C4-2B (cell line): Measurements from ENCODE around the gene URI1.

Experiments used
- H3K27ac ChIP-seq: fragments of 450-650 bp; 2 replicates; pipeline ENCODE4 v1.5.1; 2017
- ZFX ChIP-seq: fragments of 450-650 bp; IDR thresholded peaks from 2 replicates; pipeline ENCODE4 v1.6.1; 2017
- TF ChIP-seq, protein P1 (sequence below): fragments of 450-650 bp; conservative IDR thresholded peaks from 2 replicates; pipeline ENCODE4 v1.5.1; 2017; ENCODE audit warnings: mild to moderate bottlenecking

The URI1 gene

GRCh38 chr19:29974701-29975100, 32.7 kb downstream of the URI1 start:
- no peak overlapping the region for H3K27ac ChIP-seq
- no peak for TF ChIP-seq ZFX
- TF ChIP-seq, protein P1, sequence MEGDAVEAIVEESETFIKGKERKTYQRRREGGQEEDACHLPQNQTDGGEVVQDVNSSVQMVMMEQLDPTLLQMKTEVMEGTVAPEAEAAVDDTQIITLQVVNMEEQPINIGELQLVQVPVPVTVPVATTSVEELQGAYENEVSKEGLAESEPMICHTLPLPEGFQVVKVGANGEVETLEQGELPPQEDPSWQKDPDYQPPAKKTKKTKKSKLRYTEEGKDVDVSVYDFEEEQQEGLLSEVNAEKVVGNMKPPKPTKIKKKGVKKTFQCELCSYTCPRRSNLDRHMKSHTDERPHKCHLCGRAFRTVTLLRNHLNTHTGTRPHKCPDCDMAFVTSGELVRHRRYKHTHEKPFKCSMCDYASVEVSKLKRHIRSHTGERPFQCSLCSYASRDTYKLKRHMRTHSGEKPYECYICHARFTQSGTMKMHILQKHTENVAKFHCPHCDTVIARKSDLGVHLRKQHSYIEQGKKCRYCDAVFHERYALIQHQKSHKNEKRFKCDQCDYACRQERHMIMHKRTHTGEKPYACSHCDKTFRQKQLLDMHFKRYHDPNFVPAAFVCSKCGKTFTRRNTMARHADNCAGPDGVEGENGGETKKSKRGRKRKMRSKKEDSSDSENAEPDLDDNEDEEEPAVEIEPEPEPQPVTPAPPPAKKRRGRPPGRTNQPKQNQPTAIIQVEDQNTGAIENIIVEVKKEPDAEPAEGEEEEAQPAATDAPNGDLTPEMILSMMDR = no peak

- TF ChIP-seq, protein P1 = no peak
- TF ChIP-seq ZFX = no peak
- H3K27ac ChIP-seq = no peak overlapping the region
Measured at GRCh38 chr19:29976151-29976943, 34.3 kb downstream of the URI1 start.

DNA sequence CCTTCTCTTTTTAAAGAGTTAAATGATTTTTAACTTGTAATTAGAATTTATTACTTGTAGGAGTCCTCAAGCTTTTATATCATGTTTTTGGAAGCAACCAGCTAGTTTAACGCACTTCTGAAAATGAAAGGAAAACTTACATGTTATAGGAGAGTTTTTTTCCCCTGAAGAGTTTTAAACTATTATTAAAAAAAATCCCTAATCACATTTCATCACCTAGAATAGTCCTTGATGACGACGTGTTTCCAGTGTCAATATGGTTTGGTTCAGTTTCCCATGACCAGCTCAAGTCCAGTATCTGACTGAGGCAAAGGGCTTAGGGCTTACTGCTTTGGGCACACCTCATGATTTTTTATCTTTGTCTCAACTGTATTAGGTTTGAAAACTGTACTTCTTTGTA, 36.0 kb downstream of the URI1 start:
- H3K27ac ChIP-seq = no peak overlapping the region
- no peak for TF ChIP-seq ZFX
- TF ChIP-seq, protein P1 = no peak

- TF ChIP-seq, protein P1 = no peak
- TF ChIP-seq ZFX = no peak
- H3K27ac ChIP-seq = no peak overlapping the region
Measured at GRCh38 chr19:29983568-29983967, 41.5 kb downstream of the URI1 start.

GRCh38 chr19:29985196-29985595, 43.2 kb downstream of the URI1 start:
- TF ChIP-seq ZFX = no peak
- TF ChIP-seq, protein P1 = no peak
- H3K27ac ChIP-seq = no peak overlapping the region

DNA sequence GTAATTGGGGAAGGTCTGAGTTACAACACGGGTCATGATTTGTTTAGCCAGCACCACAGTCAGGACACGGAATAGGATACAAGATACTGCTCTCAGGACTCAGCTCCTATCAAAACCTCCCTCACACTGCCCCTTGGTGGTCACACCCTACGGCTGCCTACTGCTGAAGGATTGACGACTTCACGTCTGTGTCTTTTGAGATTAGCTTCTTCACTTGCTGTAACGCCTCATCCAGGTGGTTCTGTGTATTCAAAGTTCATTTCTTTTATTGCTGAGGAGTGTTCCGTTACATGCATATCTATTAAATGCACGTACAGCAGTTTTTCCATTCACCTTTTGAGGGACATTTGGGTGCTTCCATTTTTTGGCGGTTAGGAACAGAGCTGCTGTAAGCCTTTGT, 46.3 kb downstream of the URI1 start:
- no peak overlapping the region for H3K27ac ChIP-seq
- TF ChIP-seq, protein P1 = no peak

DNA sequence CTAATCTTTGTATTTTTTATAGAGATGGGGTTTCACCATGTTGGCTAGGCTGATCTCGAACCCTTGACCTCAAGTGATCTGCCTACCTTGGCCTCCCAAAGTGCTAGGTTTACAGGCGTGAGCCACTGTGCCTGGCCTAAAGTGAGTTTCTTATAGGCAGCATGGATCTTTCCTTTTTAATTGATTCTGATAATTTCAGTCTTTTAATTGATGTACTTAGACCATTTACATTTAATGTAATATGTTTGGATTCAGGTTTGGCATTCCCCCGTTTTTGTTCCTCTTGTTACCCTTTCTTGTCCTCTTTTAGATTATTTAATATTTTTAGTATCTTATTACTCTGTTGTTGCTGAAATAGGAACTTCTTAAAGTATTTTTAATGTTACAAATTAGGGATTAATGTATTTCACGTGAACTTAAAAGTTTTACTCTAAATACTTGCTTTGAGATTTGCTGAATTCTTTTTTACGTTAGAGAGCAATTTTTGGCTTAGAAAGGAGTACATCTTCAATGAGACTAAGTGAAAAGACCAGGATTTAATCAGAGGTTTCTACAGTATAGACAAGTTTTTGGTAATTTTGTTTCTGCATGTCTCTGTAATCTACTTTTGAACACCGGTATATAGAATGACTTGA, 50.3 kb downstream of the URI1 start:
- no peak for TF ChIP-seq ZFX
- TF ChIP-seq, protein P1 = no peak

More for the DNA sequence above, 50.3 kb downstream of the URI1 start:
- H3K27ac ChIP-seq = no peak overlapping the region
